Activated T-cell treated with anti-CD3 and anti-CD28 coated beads, Interleukin-2, amount 50 U/mL, for 1 hour (primary cell): ENCODE data around the gene NOS1AP.

Experiments used
- DNase-seq: peaks from one replicate; pipeline ENCODE4 v3.0.0-alpha.2; 2020

The NOS1AP gene

GRCh38 chr1:162139211-162139610 is 69.7 kb downstream of the NOS1AP start:
- no peak for DNase-seq

DNA sequence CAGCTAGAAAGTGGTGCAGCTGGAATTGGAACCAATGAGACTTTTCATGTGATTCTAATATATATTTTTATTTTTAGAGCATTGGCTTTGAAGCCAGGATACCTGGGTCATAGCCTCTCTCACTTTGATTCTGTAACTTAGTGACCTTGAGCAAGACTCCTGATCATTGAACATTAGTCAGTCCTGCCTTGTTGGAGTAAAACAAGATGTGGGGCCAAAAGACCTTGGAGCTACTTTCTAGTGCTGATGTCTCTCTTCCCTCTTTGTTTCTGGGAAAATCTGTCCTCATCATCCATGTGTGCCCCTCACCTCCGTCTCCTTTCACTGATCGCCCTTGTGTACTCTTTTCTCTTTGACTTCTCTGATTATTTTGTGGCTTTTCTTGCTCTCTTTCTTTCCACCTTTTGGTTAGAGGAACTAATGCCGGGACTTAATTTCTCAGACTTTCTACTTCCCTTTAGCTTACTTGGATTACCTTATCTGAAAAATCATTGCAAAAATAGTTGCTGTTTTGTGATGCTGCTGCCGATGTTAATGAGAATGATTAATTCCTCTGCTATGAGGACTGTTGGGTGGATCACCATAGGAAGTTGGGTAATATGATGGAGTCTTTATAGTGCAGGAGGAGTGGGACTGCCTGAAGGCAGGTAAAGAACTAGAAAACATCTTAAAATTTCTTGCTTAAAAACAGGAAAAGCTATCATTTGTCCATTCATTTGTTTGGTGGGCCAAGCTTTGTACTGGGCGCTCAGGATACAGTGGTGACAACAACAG is 72.0 kb downstream of the NOS1AP start:
- DNase-seq = no peak

- no peak for DNase-seq
These were observed 73.5 kb downstream of the NOS1AP start for GRCh38 chr1:162142968-162143367.

GRCh38 chr1:162144268-162144667 is 74.8 kb downstream of the NOS1AP start:
- DNase-seq = no peak

- no peak for DNase-seq
These were observed 75.4 kb downstream of the NOS1AP start for GRCh38 chr1:162144853-162145252.

DNA sequence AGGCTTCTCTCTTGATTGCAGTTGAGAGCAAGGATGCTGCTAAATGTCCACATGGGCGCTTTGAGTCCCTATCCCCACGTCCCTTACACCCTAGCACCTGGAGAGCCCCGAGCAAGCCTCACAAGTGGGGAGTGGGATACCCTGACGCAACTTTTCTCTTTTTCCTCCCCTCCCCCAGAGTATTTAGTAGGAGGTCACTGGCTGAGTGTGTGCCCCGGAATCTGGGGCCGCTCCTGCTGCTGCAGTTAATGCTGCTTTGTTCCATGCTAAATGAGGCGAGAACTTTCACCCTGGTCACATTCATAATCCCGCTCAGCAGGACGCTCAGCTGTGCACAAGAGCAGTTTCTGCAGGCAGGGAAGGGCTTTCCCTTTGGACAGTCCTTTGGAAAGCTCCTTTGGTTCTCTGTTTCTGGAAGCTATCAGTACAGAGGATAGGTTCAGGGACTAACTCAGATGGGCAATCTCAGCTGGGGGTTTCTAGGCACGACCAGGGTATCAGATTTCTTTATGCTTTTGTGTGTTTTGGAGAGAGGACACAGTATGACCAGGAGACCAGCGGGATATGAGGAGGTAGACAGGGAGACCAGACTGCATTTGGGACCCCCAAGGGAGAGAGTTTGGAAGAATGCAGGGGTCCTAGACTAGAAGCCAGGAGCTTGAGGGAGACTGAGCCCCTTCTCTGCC is 75.9 kb downstream of the NOS1AP start:
- no peak for DNase-seq

GRCh38 chr1:162145966-162146696 is 76.6 kb downstream of the NOS1AP start:
- no peak for DNase-seq

GRCh38 chr1:162147760-162148159 is 78.3 kb downstream of the NOS1AP start:
- no peak for DNase-seq

GRCh38 chr1:162150112-162150511 is 80.6 kb downstream of the NOS1AP start:
- no peak for DNase-seq

DNA sequence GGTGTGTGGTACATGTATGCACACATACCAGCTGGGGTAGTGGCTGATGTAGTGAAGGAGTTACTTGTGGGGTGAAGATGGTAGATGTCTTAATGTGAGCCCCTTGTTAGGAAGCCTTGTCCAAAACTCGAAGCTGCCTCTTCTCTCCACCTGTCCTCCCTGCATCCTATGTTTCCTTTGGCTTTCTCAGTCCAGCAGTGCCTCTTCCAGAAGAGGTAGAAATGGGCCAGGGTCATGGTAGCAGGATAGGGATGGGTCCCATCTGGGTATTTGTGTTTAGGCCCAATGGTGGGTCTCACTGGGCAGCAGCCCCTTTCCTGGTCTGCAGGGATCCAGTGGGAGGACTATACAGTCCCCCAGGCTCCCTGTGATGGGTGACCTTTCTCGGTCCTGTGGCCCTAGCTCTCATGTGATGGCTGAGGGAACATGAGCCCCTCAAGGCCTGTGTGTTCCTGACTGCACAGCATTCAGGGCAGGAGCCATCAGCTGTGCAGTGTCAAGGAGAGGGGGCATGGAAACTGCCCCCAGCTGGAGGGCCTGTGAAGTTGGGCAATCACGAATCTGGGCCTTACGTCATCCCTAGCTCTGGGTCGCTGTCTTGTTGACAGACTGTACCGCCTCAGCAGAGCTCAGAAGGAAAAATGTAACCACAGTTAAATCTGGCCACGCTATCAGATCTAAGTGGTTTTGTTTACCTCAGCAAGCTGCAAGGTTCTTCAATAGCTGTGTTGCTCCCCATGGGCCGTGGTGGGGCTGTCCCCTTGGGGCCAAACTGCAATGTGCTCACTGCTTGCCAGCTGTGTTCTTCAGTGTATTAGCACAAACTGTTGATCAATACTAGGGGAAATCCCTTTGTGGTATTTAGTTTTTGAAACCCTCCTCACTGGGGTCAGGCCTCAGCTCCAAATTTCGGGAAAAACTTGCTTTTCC is 82.7 kb downstream of the NOS1AP start:
- DNase-seq = no peak

DNA sequence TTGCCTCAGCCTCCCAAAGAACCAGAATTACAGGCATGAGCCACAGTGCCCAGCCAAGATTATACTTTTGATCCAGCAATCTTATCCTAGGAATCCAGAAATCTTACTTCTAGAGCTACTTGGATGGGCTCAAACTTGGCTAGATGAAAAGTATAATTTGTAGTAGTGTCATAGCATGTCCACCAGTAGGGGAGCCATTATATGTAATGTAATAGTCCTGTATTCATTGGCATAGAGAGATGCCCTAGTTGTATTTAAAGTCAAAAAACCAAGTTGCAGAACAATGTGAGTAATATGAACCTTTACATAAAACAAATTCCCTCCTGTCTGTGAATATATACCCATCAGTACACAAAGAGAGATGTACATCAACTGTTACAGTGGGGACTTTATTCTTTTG is 83.9 kb downstream of the NOS1AP start:
- no peak for DNase-seq

GRCh38 chr1:162157469-162157868 is 88.0 kb downstream of the NOS1AP start:
- DNase-seq = no peak

DNA sequence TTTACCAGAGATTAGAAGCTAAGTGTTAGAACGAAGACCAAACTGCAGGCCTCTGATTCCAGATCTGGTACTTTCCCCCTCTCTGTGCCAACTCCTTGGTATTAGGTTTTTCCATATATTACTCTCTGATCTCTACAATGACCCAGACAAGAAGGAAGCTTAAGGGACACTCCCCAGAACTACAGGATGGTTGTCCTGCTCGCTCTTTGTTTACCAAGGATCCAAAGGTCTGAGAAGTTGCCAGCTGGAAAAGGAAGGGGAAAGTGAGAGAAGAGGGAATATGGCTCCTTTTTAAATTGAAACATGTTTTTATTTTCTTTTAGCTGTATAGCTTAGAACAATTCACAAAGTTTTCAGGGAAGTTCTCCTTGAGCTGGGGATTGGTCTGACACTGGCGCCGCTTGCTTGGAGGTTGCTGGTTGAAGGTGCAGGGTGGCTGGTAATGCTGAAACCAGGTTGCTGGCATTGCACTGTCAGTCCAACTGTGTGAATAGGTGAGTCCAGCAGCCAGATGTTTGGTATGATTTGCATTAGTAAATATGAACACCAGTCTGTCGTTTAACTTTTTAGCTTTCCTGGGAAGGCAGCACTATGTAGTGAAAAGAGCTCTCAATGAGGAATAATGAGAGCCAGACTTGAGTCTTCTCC is 89.3 kb downstream of the NOS1AP start:
- no peak for DNase-seq

GRCh38 chr1:162159515-162159914 is 90.0 kb downstream of the NOS1AP start:
- no peak for DNase-seq

GRCh38 chr1:162161916-162162550 is 92.5 kb downstream of the NOS1AP start:
- no peak for DNase-seq

DNA sequence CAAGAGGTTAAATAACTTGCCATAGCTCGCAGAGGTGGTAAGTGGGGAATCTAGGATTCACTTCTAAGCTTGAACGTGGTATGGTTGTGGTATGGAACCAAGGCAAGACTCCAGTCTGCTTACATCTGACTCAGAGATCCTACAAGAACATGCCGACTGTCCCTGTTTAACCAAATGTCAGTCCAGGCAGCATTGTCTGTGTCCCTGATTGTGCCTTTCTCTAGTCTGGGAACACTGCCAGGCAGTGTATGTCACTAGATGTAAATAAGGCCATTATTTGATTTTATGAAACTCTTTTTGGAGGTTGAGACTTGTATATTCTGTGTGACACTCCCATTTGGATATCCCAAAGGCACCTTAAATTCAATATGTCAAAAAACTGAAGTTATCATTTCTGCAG is 96.0 kb downstream of the NOS1AP start:
- DNase-seq = no peak

DNA sequence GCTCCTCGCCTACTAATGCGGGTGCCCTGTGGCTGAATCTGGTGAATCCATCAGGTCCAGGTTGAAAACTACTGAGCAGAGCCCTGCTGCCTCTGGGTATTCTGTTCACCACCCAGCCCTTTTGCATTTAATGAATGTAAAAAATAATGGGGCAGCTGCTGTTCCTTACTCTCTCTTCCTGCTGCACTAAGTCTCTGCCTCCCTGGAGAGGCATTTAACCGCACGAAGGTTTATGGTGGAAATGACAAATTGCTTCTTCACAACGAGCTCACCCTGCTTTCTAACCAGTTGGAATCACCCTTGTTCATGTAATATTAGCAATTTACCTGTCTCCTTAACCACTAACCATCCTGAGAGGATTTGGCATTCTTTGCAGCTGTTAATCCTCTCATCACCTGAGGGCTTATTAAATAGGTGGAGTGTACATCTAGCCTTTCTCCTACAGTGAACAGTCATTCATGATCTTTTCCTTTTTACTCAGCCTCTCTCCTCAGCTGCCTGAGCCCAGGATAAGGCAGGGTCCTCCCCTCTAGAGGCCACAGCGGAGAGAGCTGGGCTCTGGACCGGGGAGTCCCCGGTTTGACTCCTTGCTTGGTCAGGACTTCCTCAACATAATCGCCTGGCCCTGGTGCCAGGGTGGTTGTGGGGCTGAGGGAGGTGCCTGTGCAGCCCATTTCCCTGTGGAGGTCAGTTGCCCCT is 97.6 kb downstream of the NOS1AP start:
- DNase-seq = no peak

- DNase-seq = no peak
These were observed 98.8 kb downstream of the NOS1AP start for GRCh38 chr1:162168261-162168660.

- DNase-seq = no peak
These were observed 99.7 kb downstream of the NOS1AP start for GRCh38 chr1:162169031-162169790.

- no peak for DNase-seq
These were observed 101.6 kb downstream of the NOS1AP start for GRCh38 chr1:162171111-162171510.
